T-helper 22 cell (primary cell): ENCODE results near the gene CD72.
"Not testable (repeated sequence)": the region's sequence is repeated elsewhere in the genome, so short reads cannot be mapped to it uniquely, and the experiment has no call there.

Experiments used
- DNase-seq: peaks from one replicate; pipeline ENCODE4 v3.0.0-alpha.2; 2020; ENCODE audit warnings: low read depth

Gene CD72

DNA sequence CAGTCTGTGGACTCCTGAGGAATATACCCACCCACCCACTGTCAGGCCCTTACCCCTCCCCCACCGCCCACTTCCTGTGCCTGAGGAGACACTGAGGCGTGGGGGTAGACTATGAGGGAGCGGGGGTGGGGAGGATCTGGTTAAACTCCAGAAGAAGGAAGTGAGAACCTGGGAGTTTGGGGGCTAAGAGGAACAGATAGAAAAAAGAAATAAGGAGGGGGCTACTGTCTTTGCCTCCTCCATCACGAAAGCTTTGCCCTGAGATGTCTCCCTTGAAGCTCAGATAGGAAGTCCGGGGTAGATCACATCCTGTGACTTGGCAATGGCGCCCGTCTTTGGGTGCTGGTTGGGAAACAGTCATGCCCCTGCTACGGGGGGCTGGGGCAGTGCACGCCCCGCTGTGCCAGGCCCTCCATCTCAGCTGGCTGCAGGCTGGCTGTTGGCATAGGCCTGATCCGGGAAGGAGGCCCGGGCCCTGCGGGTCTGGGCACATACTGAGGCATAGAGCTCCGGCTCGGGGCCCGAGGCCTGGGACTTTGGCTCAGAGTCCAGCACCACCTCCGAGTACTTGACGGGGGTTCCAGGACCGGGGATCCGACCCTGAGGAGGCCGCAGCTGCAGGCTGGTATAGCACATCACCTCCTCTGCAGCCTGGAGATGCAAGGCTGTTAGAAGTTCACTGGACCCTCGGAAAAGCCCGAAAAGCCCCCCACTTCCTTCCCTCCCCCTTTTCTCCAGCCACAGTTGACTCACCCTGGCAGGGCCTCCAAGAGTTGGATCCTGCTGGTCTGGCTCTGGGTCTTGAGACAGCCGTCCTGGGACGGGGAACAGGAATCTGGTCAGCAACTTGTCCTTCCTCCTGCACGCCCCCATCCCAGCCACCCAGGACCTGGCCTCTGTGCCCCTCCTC is 31.5 kb upstream of the CD72 start:
- peak; percentile 29 for DNase-seq

DNA sequence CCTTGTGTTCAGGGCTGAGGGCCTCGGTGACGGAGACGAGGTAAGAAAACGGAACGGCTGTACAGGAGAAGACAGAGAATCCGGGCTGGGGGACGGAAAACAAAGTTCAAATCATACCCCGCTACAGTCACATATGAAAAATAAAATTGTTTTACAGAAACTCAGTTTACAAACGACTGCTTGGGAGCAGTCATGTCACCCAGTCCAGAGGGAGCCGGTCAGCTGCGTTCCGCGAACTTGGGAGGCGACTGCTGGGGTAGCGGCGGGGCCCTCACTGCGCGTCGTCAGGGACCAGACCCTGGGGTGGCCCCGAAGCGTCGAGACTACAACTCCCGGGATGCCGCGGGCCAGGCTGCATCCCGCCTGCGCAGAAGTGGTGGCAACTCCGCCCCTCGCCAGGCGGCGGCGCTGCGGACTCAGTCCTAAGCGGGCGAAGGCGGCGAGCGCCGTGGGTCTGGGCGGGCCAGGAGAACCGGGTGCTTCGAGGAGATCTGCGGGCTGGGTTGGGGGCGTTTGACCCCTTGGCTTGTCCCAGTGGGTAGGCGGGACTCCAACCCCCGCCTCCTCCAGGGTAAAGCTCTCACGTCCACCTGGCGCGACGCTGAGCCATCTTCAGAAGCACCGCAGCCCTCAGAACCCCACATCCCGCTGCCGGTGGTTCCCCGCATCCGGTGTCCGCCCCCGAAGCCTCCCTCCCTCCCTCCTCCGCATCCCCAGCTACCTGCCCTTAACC is 28.5 kb upstream of the CD72 start:
- peak; percentile 84 for DNase-seq

DNA sequence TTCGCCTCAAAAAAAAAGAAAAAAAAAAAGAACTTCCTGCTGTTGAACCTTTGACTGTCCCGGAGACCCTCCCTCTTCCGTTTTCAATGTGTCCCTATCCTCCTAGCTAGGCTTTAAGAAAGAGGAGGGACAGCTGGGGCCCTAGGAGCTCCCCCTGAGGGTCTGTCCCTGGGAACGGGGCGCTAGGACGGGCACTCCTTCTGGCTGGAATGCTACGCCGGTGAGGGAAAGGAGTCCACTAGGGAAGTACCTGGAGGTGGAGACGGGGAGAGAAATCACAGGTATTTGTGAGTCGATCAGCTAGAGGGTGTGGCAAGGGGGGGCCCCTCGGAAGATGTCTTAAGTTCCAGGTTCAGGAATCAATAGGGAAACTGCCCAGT is 27.9 kb upstream of the CD72 start:
- DNase-seq = no peak

DNA sequence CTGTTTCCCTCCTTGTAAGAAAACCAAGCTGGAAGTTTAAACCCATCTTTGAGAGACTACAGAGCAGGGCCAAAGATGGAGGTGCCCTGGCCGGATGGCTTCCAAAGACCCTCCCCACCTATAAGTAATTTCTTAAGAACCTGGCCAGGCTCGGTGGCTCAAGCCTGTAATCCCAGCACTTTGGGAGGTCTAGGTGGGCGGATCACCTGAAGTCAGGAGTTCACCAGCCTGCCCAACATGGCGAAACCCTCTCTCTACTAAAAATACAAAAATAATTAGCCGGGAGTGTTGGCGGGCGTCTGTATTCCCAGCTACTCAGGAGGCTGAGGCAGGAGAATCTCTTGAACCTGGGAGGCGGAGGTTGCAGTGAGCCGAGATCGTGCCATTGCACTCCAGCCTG is 27.5 kb upstream of the CD72 start:
- DNase-seq = not testable (repeated sequence)

DNA sequence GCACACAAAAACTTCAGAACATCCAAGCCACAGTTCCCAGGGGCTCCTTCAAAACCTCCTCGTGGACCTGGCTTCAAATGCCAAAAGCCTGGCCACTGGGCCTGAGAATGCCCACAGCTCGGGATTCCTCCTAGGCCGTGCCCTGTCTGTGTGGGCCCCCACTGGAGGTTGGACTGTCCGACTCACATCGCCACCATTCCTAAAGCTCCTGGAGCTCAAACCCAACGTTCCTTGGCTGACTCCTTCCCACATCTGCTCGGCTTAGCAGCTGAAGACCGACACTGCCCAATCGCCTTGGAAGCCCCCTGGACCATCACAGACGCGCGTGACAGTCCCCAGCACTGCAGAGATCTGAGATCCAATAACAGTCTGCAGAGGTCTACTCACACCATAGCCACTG is 24.8 kb upstream of the CD72 start:
- DNase-seq = no peak

DNA sequence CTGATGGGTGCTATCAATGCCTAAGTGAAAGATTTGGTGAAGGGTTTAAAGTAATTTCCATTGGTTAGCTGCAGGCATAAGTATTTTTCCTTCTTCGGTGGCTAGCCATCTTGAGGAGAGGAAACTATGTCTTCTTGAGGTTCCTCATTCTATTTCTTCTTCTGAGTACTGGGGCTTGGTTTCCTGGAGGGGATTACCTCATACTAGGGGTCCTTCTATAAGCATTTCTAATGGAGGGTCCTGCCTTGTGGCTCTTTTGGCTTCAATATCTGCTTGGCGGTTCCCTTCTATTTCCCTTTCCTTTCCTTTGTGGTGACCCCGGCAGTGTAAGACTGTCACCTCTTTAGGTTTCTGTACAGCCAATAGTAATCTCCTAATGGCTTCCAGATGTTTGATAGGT is 23.3 kb upstream of the CD72 start:
- not testable (repeated sequence) for DNase-seq

DNA sequence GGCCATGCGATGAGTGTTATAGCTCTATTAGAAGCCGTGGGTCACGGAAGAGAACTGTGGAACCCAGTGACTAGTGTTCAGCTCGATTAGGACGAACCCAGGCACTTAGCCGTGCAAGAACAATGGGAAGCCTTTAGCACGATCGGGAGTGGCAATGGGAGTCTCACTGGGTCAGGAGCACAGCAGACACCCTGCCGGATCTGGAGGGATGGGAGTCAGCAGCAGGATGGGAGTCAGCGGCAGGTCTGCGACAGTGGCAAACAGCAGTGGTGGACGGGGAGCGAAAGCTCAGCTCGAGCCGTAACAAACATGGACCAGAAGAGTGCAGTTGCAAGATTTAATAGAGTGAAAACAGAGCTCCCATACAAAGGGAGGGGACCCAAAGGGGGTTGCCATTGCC is 22.2 kb upstream of the CD72 start:
- not testable (repeated sequence) for DNase-seq

DNA sequence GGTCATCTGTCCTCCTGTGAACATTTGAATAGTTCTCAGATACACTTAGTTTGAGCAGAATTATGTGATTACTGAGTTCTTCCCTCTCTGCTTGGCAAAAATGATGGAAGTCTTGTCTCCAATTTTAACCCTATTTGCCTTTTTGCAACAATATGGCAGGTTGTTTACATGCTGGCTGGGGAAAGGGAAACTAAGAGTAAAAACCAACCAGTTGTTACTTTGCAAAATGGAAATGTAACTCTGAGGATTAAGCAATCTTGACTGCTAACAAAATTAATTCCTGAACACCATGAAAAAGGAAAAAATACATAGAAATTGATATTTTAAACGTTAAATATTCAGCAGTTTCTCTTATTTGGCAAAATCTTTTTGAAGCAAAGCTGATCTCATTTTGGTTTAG is 21.4 kb upstream of the CD72 start:
- DNase-seq = no peak

DNA sequence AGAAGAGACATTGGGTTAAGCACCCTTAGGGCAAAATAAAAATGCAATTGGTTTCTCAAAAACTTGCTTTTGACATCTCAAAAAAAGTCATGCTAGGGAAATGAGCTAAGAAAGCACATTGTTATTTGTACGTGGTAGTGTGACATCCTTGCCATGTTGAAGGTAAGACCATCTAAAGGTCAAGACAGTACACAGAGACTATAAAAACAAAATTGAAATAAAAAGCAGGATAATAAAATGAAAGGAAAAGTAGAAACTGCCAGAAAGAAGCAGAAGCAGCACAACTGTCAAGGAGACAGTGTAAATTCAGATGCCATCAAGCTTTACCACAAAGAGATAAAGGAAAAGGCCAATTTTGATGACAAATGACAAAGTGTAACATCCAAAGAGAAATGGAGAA is 21.0 kb upstream of the CD72 start:
- DNase-seq = not testable (repeated sequence)

DNA sequence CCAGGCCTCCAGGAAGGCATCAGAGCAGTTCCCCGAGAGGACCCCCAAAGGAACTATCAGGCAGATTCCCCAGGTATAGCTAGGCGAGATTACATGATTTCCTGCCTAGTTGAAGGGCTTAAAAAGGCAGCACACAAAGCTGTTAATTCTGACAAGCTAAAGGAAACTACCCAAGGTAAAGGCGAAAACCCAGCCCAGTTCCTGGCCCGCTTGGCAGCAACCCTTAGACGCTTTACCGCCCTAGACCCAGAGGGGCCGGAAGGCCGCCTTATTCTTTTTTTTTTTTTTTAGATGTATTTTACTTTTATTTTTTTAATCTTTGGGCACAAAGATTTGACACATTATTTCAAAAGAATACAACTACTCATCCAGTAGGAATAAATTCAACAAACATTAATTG is 20.5 kb upstream of the CD72 start:
- DNase-seq = not testable (repeated sequence)

DNA sequence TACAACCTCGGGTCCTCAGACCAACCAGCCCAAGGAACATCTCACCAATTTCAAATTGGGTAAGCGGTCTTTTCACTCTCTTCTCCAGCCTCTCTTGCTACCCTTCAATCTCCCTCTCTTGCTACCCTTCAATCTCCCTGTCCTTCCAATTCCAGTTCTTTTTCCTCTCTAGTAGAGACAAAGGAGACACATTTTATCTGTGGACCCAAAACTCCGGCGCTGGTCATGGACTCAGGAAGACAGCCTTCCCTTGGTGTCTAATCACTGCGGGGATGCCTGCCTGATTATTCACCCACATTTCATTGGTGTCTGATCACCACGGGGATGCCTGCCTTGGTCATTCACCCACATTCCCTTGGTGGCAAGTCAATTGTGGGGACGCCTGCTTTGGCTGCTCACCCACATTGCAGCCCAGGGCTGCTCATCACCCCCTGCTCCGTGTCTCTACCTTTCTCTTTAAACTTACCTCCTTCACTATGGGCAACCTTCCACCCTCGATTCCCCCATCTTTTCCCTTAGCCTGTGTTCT is 19.3 kb upstream of the CD72 start:
- not testable (repeated sequence) for DNase-seq

DNA sequence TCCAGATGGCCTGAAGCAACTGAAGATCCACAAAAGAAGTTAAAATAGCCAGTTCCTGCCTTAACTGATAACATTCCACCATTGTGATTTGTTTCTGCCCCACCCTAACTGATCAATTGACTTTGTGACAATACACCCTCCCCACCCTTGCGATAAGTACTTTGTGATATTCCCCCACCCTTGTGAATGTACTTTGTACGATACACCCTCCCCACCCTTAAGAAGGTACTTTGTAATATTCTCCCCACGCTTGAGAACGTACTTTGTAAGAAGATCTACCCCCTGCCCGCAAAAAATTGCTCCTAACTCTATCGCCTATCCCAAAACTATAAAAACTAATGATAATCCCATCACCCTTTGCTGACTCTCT is 18.6 kb upstream of the CD72 start:
- not testable (repeated sequence) for DNase-seq

DNA sequence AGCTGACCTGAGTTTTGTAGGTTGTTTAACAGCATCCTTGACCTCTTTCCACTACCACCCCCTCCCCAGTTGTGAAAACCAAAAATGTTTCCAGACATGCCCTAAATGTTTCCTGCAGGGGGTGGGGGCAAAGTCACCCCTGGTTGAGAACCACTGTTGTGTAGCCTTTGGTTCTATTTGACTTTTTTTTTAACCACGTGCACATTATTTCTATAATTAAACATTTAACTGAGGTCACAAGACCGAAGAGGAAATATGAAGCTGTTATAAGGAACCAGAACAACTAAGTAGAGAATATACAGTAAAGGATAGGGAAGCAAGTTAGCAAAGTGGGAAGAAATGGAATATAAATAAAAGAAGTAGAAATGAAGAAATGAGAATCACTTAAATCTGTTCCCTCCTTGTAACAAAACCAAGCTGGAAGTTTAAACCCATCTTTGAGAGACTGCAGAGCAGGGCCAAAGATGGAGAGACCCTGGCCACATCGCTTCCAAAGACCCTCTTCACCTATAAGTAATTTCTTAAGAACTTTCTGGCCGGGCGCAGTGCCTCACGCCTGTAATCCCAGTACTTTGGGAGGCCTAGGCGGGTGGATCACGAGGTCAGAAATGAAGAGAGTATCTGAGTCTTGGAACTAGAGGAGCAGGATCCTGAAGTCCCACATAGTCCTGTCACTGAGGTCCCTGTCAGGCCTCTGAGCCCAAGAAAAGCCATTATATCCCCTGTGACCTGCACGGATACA is 18.1 kb upstream of the CD72 start:
- DNase-seq = no peak

DNA sequence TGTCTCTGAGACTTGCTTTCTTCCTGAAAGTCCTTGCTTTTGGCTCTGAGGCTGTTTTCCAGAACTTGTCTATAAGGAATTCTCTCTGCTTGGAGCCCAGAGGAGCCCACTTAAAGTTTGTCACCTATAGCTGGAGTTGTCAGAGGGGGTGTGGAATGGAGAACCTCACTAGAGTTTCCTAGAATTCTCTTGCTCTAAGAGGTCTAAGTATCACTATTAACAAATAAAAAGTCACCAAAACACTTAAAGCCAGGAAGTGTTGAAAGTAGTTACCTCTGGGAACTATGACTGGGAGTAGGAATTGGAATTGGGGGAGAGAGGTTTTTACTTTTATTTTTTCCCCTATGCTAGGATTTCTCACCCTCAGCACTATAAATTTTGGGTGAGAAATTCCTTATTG is 17.5 kb upstream of the CD72 start:
- no peak for DNase-seq

DNA sequence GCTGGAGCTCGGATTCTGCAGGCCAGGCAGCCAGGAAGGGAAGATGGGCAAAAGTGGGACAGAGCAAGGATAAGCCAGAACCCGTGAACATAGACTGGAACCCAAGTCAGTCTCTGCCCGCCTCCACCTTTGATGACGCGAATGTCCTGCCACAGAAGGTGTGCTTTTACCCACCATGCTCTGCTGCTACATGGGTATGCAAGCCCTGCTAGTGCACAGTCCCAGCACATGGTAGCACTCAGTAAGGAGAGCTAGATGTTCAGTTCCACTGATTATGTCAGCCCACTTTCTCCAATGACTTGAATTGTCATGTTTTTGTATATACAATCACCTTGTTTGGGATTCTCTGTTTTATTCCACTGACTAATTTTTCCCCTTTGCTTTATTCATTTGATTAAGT is 11.4 kb upstream of the CD72 start:
- no peak for DNase-seq

DNA sequence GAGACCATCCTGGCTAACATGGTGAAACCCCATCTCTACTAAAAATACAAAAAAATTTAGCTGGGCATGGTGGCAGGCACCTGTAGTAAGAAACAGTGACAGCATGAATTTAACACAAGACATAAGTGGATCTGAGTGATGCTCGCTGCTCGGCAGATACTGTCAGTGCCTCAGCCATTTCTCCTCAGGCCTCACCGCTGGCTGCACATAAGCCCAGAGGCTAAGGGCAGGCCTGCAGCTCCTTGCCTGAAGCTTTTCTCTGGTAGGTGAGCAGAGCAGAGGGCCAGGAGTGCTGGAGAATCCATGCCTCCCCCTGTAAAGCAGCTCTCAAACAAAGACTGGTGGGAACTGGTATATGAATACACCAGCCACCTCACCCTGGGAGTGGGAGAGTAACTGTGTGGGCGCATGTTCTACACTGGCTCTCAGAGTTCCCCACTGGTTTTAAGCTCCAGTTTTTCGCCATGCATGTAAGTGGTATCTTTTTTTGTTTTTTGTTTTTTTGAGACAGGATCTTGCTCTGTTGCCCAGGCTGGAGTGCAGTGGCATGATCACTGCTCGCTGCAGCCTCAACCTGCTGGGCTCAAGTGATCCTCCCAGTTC is 10.3 kb upstream of the CD72 start:
- DNase-seq = no peak

DNA sequence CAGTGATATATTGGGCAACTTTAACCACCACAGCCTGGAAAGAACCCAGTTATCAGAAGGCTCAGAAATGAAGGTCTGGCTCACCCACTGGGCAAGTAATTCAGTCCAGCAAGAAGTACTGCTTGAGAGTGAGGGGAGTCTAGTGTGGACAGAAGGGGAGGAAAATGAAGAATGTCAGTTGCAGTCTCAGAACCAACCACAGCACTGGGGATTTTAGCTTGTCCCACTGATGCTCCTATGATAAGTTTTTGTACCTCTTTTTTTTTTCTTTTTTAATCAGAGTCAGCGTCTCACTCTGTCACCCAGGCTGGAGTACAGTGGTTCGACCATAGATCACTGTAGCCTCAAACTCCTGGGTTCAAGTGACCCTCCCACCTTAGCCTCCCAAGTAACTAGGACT is 9.4 kb upstream of the CD72 start:
- DNase-seq = no peak

DNA sequence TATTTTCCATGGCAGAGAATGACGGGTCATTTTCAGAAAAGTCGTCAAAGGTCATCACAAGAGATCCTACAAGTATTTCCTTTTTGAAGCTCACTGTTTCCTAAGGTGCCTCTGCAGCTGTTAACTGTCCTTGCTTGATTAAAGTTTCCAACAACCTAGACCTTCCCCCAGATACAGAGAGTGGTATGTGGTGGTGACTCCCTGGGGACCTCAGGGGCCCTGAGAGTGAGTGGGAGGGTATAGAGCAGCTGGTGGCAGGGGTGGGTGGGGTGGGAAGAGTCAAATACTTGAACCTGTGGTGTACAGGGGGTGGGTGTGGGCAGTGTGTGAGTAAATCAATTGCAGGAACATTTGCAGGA is 1.6 kb upstream of the CD72 start:
- no peak for DNase-seq

DNA sequence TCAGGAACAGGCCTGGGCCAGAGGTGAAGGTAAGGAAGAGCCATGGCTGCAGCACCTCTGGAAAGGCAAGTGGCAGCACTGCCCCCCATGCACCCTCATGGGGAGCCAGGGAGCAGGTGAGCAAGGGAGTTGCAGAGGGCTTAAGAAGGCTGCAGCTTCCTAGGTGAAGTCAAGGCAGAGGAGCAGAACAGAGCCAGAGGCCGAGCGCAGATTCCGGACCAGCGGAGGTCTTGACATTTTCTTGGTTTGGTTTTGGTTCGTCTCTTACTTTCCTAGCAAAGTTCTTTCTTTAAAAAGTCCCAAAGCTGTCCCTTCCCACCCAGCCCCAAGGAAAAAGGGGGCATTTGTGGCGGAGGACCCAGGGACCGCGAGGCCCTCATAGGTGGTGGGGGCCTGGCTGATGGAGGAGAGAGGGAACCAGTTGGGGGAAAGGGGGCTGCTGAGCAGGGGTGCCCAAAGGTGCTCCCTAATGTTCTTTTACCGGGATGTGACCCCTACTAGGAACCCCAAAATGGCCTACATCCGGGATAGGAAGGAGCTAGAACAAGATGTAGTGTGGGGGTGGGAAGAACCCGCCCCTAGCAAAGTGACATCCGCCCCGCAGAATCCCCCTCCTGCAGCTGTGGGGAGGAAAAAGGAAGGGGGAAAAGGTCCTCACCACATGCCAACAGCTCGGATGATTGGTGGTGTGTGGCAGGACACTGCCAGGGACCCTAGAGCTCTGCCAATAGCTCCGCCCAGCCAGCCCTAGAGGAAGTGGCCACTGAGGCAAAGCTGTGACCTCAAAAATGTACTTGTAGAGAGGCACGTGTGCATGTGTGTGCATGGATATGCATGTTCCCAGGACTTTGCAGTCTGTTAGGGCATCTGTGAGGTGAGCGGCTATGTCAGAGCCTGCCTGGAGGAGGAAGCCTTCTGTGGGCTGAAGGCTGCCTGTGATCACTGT is 914 bp upstream of the CD72 start:
- no peak for DNase-seq

DNA sequence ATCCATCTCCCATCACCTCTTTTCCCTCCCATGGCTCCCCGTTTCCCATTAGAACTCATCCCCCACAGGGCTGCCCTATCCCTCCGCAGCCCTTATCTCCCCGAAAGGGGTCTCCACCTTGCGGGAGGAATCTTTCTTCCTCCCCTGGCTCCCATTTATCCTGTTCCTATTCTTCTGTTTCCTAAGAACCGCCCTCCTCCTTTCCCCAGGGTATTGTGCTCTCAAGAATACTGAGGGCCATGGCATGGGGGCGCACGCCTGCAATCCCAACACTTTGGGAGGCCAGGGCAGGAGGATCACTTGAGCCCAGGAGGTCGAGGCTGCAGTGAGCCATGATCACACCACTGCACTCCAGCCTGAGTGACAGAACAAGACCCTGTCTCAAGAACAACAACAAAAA is 665 bp downstream of the CD72 start:
- DNase-seq = no peak
